Stomach (tissue), 4 donors: Measurements from ENCODE around the gene PIGL.

Experiments used
- EP300 ChIP-seq: sonication (generic); formaldehyde crosslinking; IDR thresholded peaks from one replicate; pipeline ENCODE4 v1.6.1; 2017; ENCODE audit warnings: antibody characterized with exemption
- POLR2A ChIP-seq, 4 donors: fragments of 450-650 bp; IDR thresholded peaks; one replicate each; pipeline ENCODE4 v1.6.1; 2016; ENCODE audit warnings: antibody characterized with exemption in 4 of 4, control low read depth in 2 of 4, mild to moderate bottlenecking in 1 of 4, moderate library complexity in 1 of 4
- POLR2AphosphoS5 ChIP-seq, 3 donors: sonication (generic); formaldehyde crosslinking; IDR thresholded peaks; one replicate each; pipeline ENCODE4 v1.6.1; 2016; ENCODE audit warnings: antibody characterized with exemption in 3 of 3
- TF ChIP-seq, protein P1 (sequence below), 7 experiments: fragments of 450-650 bp in 4 of 7; fragments of 200-600 bp in 3 of 7; sonication (generic) in 3 of 7; IDR thresholded peaks; one replicate each; pipeline ENCODE4 v1.5.1; 2016 to 2019; ENCODE audit warnings: antibody characterized with exemption in 7 of 7, control low read depth in 2 of 7, mild to moderate bottlenecking in 1 of 7

DNA sequence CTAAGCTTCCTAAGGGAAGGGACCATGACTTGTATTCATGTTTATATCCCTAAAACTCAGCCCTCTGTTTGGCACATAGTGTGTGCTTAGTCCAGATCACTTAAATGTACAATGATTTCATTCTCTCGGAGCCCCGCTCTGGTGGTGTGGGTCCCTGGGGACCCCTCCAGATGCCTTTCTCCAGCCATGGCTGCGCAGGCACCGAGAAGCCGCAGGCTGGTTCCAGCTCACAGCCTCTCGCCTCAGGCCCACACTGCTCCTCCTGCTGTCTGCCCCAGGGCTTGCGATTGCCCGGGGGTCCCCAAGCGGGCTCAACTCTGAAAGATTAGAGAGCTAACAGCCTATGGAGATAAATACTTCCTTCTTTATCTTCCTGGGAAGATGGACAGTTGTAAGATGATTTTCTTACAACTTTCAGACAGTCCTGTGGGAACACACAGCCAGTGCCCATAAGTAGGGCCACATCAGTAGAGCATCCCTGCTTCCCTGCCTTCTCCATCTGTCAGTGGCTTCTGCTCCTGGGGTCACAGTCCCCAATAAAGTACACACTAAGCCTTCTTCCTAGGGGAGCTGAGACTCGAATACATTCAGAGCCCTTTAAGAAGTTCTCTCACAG, 70.0 kb downstream of the PIGL start:
- no peak for TF ChIP-seq POLR2AphosphoS5 (IDR thresholded peaks at IDR 0.05)
- TF ChIP-seq, protein P1, sequence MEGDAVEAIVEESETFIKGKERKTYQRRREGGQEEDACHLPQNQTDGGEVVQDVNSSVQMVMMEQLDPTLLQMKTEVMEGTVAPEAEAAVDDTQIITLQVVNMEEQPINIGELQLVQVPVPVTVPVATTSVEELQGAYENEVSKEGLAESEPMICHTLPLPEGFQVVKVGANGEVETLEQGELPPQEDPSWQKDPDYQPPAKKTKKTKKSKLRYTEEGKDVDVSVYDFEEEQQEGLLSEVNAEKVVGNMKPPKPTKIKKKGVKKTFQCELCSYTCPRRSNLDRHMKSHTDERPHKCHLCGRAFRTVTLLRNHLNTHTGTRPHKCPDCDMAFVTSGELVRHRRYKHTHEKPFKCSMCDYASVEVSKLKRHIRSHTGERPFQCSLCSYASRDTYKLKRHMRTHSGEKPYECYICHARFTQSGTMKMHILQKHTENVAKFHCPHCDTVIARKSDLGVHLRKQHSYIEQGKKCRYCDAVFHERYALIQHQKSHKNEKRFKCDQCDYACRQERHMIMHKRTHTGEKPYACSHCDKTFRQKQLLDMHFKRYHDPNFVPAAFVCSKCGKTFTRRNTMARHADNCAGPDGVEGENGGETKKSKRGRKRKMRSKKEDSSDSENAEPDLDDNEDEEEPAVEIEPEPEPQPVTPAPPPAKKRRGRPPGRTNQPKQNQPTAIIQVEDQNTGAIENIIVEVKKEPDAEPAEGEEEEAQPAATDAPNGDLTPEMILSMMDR (IDR thresholded peaks at IDR 0.05): no peak
- TF ChIP-seq POLR2A (IDR thresholded peaks at IDR 0.05): no peak
- no peak for TF ChIP-seq EP300
